AG20443 (cell line): ENCODE data around the gene WDFY2.
"Not testable (repeated sequence)": the region's sequence is repeated elsewhere in the genome, so short reads cannot be mapped to it uniquely, and the experiment has no call there.

Source experiments
- DNase-seq: peaks from one replicate; pipeline ENCODE4 v3.0.0; 2012; ENCODE audit warnings: low spot score, mixed read lengths

Gene WDFY2

DNA sequence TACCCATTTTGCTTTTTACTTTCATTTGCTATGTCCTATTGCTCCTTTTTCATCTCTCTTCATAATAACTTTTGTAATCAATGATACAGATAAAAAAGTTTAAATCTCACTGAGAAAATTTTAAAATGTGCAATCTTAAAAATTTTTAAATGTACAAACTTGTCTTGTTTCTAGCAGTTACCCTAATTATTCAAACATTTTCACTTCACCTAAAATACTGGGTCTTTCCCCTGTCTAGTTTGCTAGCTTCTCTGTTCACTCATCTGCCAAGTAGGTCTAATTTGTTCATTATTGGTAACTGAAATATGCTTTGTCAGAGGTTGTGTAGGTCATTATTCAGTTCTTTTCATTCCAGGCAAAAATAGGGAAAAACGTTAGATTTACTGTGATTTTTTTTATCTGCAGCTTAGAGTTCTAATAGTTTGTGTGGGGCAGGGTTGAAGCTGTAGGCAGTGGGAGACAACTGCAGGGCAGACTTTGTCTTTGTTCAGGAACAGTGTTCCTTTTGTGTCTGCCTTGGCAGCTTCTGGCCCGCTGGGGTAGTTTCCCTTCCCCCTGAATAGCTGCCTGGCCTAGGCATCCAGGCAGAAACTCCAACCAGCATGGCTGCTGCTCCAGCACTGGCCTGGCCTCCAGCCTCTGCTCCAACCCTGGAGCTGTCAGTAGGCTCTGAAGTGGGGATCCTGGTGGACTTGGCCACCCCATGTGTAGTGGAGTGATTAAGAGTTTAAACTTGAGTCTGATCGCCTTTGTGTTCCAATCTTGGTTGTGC is 48.5 kb downstream of the WDFY2 start:
- no peak for DNase-seq

DNA sequence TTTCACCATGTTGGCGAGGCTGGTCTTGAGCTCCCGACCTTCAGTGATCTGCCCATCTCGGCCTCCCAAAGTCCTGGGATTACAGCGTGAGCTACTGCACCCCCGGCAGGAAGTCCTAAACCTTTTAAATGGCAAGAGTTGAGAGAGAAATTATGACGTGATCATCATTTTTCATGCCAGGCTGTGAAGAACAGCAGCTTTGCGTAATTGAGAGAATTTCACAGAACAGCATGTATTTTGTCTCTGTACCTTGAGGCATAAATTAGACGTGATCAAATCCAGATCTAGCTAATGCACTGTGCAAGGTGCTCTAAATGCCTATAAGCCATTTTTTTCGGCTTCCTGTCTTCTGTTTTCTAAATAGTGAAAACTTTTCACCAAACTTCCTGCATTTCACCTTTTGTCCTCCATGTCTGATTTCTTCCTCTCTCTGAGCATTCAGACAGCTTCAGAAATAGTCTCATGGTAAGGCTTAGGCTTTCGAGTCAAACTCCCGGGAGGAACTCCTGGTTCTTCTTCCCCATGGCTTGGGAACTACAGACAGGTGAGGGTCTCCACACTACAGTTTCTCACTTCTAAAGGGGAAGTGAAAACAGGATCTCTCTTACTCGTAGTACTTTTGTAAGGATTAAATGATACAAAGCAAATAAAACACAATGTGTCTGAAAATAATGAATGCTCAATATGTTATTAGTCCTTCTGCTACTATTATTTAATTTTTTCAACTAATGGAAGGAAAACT is 51.0 kb downstream of the WDFY2 start:
- DNase-seq = no peak

DNA sequence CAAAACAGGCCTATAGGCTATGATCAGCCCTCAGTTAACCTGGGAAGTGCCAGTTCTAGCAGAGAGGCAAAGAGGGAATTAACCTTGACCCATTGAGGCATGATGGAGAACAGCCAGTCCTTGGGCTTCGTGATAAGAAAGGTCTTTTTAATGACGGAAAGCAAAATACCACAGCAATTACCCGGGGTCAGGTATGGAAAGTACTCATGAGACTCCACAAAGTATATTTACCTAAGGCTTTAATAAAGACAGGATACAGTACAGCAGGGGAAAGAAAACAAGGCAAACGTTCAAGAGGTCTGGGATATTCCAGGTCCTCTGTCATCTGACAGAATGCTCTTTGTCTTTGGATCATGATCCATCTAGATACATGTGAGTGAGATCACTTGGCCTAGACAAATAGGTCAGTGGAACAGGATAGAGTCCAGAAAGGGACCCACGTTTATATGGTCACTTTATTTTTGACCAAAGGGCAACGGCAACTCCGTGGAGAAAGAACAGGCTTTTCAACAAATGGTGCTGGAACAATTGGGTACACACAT is 52.2 kb downstream of the WDFY2 start:
- DNase-seq = no peak

DNA sequence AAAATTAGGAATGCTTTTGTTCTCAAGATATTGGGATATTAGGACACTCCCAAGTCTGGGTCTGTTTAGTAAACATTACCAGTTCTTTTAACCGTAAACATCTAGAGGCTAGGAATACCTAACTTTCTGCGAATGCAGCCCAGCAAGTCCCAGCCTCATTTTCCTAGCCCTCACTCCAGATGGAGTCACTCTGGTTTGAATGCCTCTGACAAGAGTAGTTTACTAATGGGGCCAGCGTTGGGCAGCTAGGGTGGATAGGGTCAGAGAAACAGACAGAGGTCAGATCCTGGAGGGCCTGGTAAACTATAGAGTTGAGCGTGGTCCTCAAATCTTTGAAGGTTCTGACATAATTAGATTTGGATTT is 53.6 kb downstream of the WDFY2 start:
- DNase-seq = no peak

DNA sequence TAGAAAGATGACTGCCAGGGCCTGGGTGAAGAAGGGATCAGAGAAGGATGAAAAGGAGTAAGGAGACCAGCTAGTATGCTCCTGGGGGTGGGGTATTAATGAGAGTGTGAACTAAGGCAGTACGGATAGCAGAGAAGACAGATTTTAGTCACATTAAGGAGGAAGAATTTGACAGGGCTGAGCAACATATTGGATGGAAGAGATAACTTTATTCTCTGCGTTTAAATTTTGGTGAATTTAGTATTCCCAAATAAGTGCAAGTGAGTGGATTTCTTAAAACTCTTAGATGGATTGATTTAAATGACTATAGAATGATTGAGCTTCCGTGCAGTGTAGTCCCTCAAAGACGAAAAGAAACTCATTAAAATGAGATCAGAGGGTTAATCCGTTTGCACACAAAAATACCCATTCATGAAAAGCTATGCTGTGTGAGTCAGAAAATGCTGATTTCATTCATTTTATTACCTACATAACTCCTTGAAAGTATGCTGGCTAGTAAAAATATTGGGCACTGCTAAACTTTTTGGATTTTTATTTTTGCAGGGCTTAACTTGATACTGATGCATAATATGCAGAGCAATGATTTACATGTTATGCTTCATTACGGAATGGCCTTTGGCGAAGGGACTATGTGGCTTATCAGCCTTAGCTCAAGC is 54.1 kb downstream of the WDFY2 start:
- DNase-seq = no peak

DNA sequence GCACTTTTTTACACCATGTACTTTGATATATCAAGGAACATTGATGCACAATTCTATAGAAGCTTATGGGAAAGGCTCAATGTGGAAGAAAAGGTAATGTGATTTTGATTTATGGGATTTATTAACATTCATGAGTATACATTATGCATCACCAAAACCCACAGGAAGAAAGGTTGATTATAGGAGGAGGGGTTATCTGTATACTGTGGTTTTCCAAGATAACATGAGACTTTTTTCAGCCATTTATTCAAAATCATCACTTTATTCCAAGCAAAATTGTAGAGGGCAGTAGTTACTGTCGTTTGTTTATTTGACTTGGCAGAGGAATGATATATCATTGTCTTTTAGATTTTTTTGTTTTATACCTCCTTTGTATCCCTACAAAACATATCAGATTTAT is 54.9 kb downstream of the WDFY2 start:
- no peak for DNase-seq

DNA sequence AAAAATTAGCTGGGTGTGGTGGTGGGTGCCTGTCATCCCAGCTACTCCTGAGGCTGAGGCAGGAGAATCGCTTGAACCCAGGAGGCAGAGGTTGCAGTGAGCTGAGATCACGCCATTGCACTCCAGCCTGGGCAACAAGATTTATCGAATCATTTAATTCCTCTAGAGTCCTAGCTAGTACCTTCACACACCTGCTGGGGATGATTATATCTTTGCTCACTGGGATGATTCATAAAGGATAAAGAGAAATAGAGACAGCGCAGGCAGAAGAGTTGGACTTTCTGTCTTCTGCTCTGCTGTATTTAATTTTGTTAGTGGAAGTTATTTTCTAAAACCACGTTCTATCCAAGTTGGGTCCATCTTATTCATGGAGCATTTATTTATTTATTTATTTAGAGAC is 56.4 kb downstream of the WDFY2 start:
- not testable (repeated sequence) for DNase-seq

DNA sequence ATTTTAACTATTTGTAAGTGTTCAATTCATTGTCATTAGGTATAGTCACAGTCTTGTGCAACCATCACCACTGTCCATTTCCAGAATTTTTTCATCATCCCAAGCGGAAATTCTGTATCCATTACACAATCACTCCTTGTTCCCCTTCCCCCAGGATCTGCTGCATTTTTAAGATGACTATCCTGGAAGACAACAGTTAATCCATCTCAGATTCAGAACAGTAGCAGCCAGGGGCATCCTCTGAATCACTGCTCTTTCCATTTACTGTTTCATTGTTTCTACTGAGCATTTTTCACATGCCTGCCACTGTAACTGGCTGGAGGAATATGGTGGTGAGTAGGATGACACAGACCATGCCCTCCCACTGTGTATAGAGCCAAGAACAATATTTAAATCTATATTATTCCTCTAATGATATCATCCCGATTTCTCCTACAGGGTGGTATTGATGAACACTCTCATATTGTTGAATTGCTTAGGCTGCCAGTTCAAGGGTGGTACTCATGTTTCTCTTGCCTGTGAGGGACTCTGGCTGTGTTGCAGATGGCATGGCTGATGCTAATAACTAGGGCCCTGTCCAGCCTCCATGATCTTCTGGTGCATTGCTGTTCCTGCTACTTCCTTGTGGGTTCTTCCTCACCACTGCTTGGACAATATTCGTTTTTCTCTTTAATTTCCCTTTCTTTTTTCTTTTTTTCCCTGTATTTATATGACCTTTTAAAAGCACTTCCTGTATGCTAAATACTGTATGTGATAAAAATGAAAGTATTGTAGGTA is 59.0 kb downstream of the WDFY2 start:
- DNase-seq = peak; percentile 81

DNA sequence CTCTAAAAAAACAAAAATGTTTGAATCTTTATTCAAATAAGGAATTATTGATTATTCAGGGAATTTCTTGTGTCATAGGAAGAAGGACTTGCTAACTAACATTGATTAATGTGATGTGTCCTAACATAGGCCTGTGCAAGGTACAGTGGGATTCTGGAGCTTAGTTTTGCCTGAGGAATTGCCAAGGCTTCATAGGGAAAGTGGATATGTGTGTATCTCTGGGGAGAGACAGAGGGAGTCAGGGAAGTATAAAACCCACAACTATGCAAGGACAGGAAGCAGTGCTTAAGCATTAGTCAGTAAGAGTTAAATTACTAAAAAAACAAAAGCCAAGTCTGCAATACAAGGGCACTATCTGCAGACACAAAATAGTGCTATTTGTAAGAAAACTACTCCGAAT is 59.6 kb downstream of the WDFY2 start:
- peak; percentile 72 for DNase-seq

DNA sequence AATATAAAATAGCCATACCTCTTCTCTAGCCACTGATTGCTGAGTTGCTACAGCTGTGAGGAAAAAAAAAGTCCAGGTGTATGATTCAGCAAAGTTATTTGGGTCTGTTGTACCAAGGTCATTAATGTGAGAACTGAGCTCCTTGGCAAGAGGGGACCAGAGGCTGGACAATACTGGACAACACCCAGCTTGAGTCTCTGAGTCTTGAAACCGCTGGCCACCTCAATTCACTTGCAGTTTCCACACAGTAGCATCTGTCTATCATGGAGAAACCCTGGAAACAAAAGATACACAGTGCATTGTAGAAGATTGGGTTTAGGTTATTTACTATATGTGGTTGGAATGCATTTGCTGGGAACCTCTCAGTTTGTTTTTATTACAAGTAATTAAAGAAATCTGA is 60.4 kb downstream of the WDFY2 start:
- peak; percentile 30 for DNase-seq

DNA sequence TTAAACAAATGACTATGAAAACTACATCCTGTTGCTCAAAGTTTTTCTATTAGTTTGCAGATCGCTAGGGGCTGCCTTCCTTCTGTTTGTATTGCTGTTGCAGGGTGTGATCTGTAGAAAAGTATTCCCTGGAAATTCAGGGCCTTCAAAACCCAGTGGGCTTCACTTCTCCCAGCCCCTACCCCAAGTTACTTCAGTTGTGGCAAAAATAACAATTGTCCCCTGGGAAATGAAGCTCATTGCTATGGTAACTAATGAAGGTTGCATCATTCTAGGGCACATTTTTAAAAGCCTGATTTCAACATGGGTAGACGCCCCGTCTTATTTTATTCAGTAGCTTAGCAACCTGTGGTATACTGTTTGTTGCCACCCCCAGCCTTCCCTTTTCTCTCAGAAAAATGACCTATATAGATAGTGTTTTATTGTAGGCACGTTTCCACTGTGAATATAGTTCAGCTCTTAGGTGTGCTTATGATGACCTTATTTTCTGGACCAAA is 60.9 kb downstream of the WDFY2 start:
- peak; percentile 76 for DNase-seq

DNA sequence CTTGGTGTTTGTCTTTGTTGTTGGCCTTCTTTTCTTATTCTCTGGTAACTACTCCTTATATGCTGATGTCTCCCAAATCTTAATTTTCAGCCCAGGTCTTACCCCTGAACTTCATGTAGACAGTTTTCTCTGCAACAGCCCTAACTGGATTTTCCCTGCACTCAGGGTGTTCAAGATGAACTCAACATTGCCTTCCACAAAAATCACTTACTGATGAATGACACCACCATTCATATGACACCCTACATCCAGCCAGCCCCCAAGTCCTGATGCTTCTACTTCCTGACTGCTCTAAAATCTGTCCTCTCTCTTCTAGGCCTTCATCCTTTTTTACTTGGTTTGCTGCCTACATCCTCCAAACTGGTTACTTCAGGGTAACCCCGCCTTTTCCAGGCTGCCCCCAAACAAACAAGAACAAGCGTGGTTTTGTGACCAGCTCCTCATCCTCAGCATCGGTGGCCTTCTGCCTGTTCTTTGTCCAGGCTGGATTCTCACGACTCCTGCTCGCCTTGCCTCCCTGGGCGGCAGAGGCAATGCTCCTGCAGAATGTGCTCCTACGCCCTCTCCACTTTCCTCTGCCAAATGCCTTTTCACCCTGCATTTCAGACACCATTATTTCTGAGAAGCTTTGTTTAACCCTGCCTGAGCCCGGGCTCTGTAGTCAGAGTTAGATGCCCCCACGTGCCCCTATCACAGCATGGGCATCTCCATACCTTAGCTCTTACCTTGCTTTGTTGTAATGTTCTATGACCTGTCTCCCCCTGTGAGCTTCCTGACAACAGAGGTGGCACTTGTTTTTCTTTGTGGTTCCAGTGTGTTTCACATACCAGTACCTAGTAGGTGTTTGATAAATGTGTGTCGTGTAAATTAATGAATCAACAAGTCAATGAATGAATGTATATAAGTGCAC is 61.8 kb downstream of the WDFY2 start:
- DNase-seq = no peak

DNA sequence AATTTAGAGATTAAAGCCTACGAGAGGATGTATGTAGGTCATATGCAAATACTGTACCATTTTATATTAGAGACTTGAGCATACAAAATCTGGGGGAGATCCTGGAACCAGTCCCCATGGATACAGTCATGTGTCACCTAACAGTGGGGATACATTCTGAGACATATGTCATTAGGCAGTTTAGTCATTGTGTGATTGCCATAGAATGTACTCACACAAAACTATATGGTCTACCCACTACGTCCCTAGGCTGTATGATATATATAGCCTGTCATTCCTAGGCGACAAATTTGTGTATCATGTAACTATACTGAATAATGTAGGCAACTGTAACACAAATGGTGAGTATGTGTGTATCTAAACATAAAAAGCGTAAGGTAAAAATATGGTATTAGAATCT is 62.8 kb downstream of the WDFY2 start:
- no peak for DNase-seq

DNA sequence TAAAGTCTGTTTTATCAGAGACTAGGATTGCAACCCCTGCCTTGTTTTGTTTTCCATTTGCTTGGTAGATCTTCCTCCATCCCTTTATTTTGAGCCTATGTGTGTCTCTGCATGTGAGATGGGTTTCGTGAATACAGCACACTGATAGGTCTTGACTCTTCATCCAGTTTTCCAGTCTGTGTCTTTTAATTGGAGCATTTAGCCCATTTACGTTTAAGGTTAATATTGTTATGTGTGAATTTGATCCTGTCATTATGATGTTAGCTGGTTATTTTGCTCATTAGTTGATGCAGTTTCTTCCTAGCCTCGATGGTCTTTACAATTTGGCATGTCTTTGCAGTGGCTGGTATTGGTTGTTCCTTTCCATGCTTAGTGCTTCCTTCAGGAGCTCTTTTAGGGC is 67.9 kb downstream of the WDFY2 start:
- not testable (repeated sequence) for DNase-seq

DNA sequence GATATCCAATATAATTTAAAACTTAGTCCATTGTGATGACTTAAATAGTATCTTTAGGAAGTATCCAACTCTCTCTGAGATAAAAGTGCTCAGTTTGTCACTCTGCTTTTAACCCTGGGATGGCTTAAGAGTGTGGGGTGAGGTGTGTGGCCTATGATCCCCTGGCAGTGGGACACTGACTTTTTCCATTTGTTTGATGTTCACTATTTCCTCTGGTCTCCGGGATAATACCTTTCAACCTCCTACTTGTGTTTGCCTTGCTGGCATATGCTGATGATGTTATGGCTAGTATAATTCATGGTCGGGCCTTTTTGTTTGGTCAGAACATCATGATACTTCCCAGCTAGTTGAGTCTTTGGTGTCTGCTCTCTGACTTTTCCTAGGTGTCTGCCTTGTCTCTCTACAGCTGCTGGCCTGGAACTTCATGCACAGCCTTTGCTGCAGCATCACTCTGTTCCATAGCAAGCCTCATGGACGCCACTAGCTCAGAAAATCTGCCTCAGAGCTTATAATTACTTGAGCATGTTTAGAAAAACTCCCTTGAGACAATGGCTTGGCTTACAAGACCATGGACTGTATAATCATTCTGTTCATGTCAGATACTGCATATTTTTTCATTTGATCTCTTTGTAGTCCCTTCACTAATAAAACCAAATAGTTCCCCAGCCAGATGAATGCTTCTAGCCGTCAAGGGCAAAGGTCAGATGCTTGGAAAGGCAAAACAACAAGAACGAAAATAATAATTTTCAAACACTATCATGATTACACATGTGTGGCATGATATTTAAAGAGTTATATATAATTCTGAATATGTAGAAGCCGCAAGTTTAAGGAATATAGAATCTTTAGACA is 75.2 kb downstream of the WDFY2 start:
- DNase-seq = peak; percentile 22

DNA sequence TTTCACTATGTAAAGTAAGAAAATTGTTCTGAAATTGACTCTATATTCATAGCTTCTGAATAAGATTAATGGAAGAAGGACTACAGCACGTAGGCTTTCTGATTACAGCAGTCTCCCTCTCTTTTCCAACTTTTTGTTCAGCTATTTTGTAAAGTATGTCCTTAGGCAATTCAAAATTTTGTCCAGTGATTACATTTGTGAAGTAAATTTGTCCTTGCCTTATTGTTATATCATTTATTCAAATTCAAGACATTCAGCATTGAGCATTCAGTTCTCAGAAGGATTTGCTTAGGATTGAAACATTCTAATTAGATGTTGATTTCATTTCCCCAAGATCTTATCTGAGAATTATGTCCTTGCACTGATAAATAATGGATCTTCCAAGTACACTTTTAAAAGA is 76.6 kb downstream of the WDFY2 start:
- DNase-seq = no peak

DNA sequence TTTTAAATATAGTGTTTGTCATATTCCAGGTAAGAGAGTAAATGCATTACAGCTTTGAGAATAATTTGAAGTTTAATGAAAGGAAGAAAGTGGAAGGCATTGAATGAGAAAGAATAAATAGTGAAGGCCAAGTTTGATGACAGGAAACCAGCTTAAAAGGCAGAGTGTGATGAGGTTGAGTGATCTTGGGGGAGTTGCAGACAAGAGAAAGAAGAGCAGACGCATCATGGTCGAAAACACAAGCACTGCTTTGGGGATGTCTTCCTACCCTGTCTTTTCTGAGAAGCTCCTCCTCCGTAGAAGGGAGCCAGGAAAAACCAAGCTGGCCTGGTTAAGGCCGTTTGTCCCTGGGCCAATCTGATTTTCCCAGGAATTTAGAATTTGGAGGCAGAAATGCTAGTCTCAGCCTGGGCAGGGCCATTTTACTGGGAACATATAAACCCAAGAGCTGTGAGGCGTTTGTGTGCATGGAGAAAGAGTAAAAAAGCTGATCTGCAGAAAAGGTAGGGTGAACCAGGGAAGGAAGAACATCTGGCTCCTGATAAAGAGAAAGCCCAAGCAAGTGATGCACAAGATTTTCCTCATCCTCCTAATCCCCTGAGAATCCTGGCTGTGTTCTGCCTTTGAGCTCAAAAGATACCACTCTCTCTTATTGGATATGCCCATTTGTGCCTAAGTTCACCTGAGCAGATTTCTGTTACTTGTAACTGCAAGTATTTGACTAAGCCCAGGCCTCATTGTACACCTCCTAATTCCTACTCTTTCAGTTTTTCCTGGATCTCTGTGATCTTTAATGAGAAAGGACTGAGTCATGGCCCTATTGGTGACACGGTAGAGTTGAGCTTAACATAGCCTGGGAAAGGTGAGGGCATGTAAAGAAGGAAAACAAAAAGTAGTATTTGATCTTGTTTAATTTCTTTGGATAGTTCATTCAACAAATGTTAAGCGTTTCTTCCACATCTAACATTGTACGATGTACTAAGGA is 80.0 kb downstream of the WDFY2 start:
- peak; percentile 31 for DNase-seq

DNA sequence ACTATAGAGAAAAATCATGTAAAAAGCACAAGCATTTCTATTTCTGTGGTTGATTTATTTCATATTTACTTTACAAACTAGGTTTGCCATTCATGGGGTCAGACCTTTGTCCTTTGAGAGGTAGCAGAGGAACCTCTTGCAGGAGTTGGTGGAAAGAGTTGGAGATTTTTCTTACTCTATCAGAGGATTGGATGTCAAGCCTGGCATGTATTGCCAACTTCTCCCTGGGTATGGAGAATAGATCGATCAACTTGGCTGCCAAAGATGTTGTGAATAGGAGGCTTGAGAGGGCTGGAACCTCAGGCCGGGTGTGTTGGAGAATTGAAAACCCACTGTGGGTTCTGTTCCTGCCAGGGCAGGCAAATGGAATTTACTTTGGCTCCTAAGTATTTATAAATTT is 81.2 kb downstream of the WDFY2 start:
- DNase-seq = no peak

DNA sequence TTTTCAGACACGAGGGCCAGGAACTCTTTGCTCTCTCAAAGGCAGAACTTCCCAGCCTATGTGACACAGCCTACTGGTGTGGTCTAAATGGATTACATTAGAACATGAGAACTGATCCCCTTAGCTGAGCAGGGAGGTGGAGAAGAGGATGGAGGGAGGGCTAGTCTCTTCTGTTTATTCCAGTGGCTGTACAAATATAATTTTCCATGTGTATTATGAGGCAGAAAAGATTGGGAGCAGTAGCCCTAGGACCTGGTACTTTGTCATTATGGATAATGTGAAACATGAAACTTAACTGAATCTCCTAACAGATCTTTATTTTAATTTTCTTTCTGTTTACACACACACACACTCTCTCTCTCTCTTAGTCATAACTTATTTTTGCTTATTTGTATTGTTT is 82.1 kb downstream of the WDFY2 start:
- DNase-seq = no peak
